HepG2 (cell line): ENCODE results near the gene HOXC11. TPM values are rescaled to one million over a fixed set of nuclear protein-coding genes. Genes with fewer than 3 reads are reported as not detected.

Experiments
- AKNA ChIP-seq: sonication (generic); formaldehyde crosslinking; IDR thresholded peaks from 2 replicates; pipeline ENCODE4 v1.4.0; 2020; ENCODE audit warnings: missing genetic modification reagents, borderline replicate concordance
- ARHGAP35 ChIP-seq: sonication (generic); formaldehyde crosslinking; IDR thresholded peaks from 2 replicates; pipeline ENCODE4 v1.9.0; 2022; ENCODE audit warnings: mild to moderate bottlenecking, inconsistent platforms, moderate library complexity, missing genetic modification reagents, borderline replicate concordance
- CHD4 ChIP-seq: fragments of 200-600 bp; sonication (generic); IDR thresholded peaks from 2 replicates; pipeline ENCODE4 v1.7.0; 2017; ENCODE audit warnings: mild to moderate bottlenecking, low read length, borderline replicate concordance
- HNRNPLL ChIP-seq: fragments of 200-400 bp; formaldehyde crosslinking; IDR thresholded peaks from 2 replicates; pipeline ENCODE4 v1.6.1; 2017; ENCODE audit warnings: mild to moderate bottlenecking, low read depth, low read length; ENCODE audit not compliant: poor library complexity, severe bottlenecking
- IRX3 ChIP-seq: sonication (generic); formaldehyde crosslinking; IDR thresholded peaks from 2 replicates; pipeline ENCODE4 v1.8.1; 2023; ENCODE audit warnings: mild to moderate bottlenecking, low read depth, missing genetic modification reagents, borderline replicate concordance
- KLF16 ChIP-seq, 2 experiments: sonication (generic) in 1 of 2; formaldehyde crosslinking in 1 of 2; IDR thresholded peaks; 2 replicates each; pipeline versions ENCODE4 v1.6.1 to v1.8.0; 2016 to 2023; ENCODE audit warnings: missing genetic modification reagents in 2 of 2, missing compliant biosample characterization in 1 of 2
- MATR3 ChIP-seq: sonication (generic); formaldehyde crosslinking; IDR thresholded peaks from 2 replicates; pipeline ENCODE4 v1.4.0; 2020; ENCODE audit warnings: missing genetic modification reagents
- MXD4 ChIP-seq: IDR thresholded peaks from 2 replicates; pipeline ENCODE4 v1.6.1; 2016; ENCODE audit warnings: mild to moderate bottlenecking, missing biosample characterization, missing genetic modification reagents
- NONO ChIP-seq, 2 experiments: fragments of 450-650 bp in 1 of 2; sonication (generic) in 1 of 2; formaldehyde crosslinking in 1 of 2; IDR thresholded peaks in 1 of 2; conservative IDR thresholded peaks in 1 of 2; 2 replicates each; pipeline versions ENCODE4 v1.6.1 to v1.8.0; 2017 to 2022; ENCODE audit warnings: mild to moderate bottlenecking in 1 of 2, missing genetic modification reagents in 1 of 2, moderate library complexity in 1 of 2
- PTBP1 ChIP-seq: fragments of 200-400 bp; formaldehyde crosslinking; IDR thresholded peaks from 2 replicates; pipeline ENCODE4 v1.6.1; 2018; ENCODE audit warnings: low read length, low read depth; ENCODE audit not compliant: poor library complexity, severe bottlenecking
- SRSF1 ChIP-seq: fragments of 200-400 bp; formaldehyde crosslinking; optimal IDR thresholded peaks from 2 replicates; pipeline ENCODE3; 2017; ENCODE audit warnings: mild to moderate bottlenecking, low read depth, low read length, moderate library complexity
- TEAD2 ChIP-seq: sonication (generic); formaldehyde crosslinking; IDR thresholded peaks from 2 replicates; pipeline ENCODE4 v1.9.0; 2021; ENCODE audit warnings: missing genetic modification reagents
- ZNF101 ChIP-seq: sonication (generic); formaldehyde crosslinking; IDR thresholded peaks from 2 replicates; pipeline ENCODE4 v1.4.0; 2020; ENCODE audit warnings: mild to moderate bottlenecking, low read depth, missing genetic modification reagents, borderline replicate concordance
- ZNF343 ChIP-seq: sonication (generic); formaldehyde crosslinking; IDR thresholded peaks from 2 replicates; pipeline ENCODE4 v1.4.0; 2020; ENCODE audit warnings: mild to moderate bottlenecking, missing genetic modification reagents
- ZNF576 ChIP-seq: sonication (generic); formaldehyde crosslinking; IDR thresholded peaks from 2 replicates; pipeline ENCODE4 v1.4.0; 2020; ENCODE audit warnings: mild to moderate bottlenecking, missing genetic modification reagents
- ZNF577 ChIP-seq: sonication (generic); formaldehyde crosslinking; IDR thresholded peaks from 2 replicates; pipeline ENCODE4 v1.4.0; 2020; ENCODE audit warnings: mild to moderate bottlenecking, low read depth, missing genetic modification reagents, borderline replicate concordance
- ZNF580 ChIP-seq: IDR thresholded peaks from 2 replicates; pipeline ENCODE4 v1.6.1; 2016; ENCODE audit warnings: low read depth, borderline replicate concordance
- ZSCAN31 ChIP-seq: sonication (generic); formaldehyde crosslinking; IDR thresholded peaks from 2 replicates; pipeline ENCODE4 v1.5.0; 2020; ENCODE audit warnings: low read depth, mild to moderate bottlenecking, missing genetic modification reagents
- ZUFSP ChIP-seq: sonication (generic); formaldehyde crosslinking; IDR thresholded peaks from 2 replicates; pipeline ENCODE4 v1.9.0; 2021; ENCODE audit warnings: missing genetic modification reagents, mild to moderate bottlenecking, borderline replicate concordance
- polyA plus RNA-seq, 8 experiments: library from polyadenylated mRNA; depleted of rRNA in 3 of 8; stranded (reverse) in 7 of 8; unstranded in 1 of 8; fragments of >200 nt; fragmentation: Illumina TruSeq in 4 of 8; extraction: Trizol in 4 of 8; gene quantifications; 2 replicates each; pipeline versions ENCODE4 v1.2.1 to v1.2.3, GENCODE V29; 2011 to 2016; ENCODE audit warnings: low read depth in 4 of 8, missing spikeins in 1 of 8, mixed read lengths in 1 of 8; ENCODE audit not compliant: insufficient read depth in 1 of 8
- total RNA-seq, 5 experiments: library from RNA; depleted of rRNA; stranded (reverse); fragments of >200 nt; fragmentation: Illumina TruSeq; extraction: Trizol; gene quantifications; 2 replicates each; pipeline ENCODE4 v1.2.3, GENCODE V29; 2016; ENCODE audit warnings: low read depth in 1 of 5

Gene HOXC11
- total and polyA plus RNA-seq, 2 of the 13 experiments (the other 11 are each of a cell fraction or from before 2014, with no cell fraction given), result not detected

- no peak for TF ChIP-seq AKNA
- no peak for TF ChIP-seq MATR3 (CRISPR knock-in tag)
- TF ChIP-seq ARHGAP35 (CRISPR knock-in tag), result no peak
- peak; percentile 48 for TF ChIP-seq HNRNPLL
- TF ChIP-seq ZNF580 (CRISPR knock-in tag), result no peak
- TF ChIP-seq ZNF577, result no peak
- TF ChIP-seq MXD4 (CRISPR knock-in tag), result no peak
- TF ChIP-seq SRSF1, result no peak
- no peak for TF ChIP-seq CHD4
- TF ChIP-seq PTBP1, result no peak
- no peak for TF ChIP-seq ZNF101
- no peak for TF ChIP-seq NONO (IDR thresholded peaks at IDR 0.05)
- no peak for TF ChIP-seq NONO (CRISPR knock-in tag; conservative IDR thresholded peaks at IDR 0.05)
- no peak for TF ChIP-seq IRX3
- TF ChIP-seq ZSCAN31 (CRISPR knock-in tag), result 0 out of 2 replicates have a peak, but pooled peaks have one; percentile 22
- no peak for TF ChIP-seq ZNF343 (CRISPR knock-in tag)
- TF ChIP-seq KLF16 (CRISPR knock-in tag; IDR thresholded peaks at IDR 0.05), result no peak
- TF ChIP-seq TEAD2 (CRISPR knock-in tag), result no peak
- no peak for TF ChIP-seq ZNF576 (CRISPR knock-in tag)
- no peak for TF ChIP-seq ZUFSP
Measured at GRCh38 chr12:54000116-54001114, 27.5 kb downstream of the HOXC11 start, which contains the start of gene HOXC9 (continued).
